Calu3 (cell line): ENCODE data around the gene ADCY5. TPM values are rescaled to one million over a fixed set of nuclear protein-coding genes. Genes with fewer than 3 reads are reported as not detected.
A peak's percentile ranks its signal among the peaks of the same experiment; 100 is the strongest.

Experiments
- BruUV-seq: library from RNA; stranded (reverse); fragments of 400-500 nt; replicated peaks from 2 replicates; lab custom pipeline; 2021; lab: Mats Ljungman, UMichigan
- CTCF ChIA-PET: fragments of 300-600 bp; sonication (Branson Sonifier 250); formaldehyde crosslinking; loops from one replicate; lab custom pipeline; 2022; ENCODE audit warnings: antibody characterized with exemption; lab: Charles Lee
- DNase-seq: peaks from one replicate; pipeline ENCODE4 v3.0.0; 2022
- H3K27ac Mint-ChIP-seq: one replicate; pipeline ENCODE4 v1.8.0; 2022; ENCODE audit warnings: mixed read lengths; ENCODE audit not compliant: unreplicated experiment
- H3K27me3 Mint-ChIP-seq: one replicate; pipeline ENCODE4 v1.8.0; 2022; ENCODE audit warnings: mixed read lengths; ENCODE audit not compliant: unreplicated experiment
- H3K36me3 Mint-ChIP-seq: one replicate; pipeline ENCODE4 v1.8.0; 2022; ENCODE audit warnings: mild to moderate bottlenecking, moderate library complexity, mixed read lengths; ENCODE audit not compliant: insufficient read depth, unreplicated experiment
- H3K4me1 Mint-ChIP-seq: one replicate; pipeline ENCODE4 v1.8.0; 2022; ENCODE audit warnings: mild to moderate bottlenecking, low read depth, mixed read lengths; ENCODE audit not compliant: unreplicated experiment
- H3K4me3 Mint-ChIP-seq: one replicate; pipeline ENCODE4 v1.8.0; 2022; ENCODE audit warnings: mild to moderate bottlenecking, low read depth, moderate library complexity, mixed read lengths; ENCODE audit not compliant: unreplicated experiment
- H3K9me3 Mint-ChIP-seq: one replicate; pipeline ENCODE4 v1.8.0; 2022; ENCODE audit warnings: low read depth, mixed read lengths; ENCODE audit not compliant: unreplicated experiment
- intact Hi-C: fragments of 100-400 bp; cut with micrococcal nuclease; formaldehyde crosslinking; loops from one replicate; pipeline ENCODE4 v1.10.0; 2022; ENCODE audit not compliant: unreplicated experiment
- total RNA-seq: library from RNA; stranded (reverse); gene quantifications from 2 replicates; pipeline ENCODE4 v1.2.3, GENCODE V29; 2022
- TF ChIP-seq, protein P1 (sequence below): fragments of 200-600 bp; IDR thresholded peaks from one replicate; pipeline ENCODE4 v1.8.0; 2022; ENCODE audit warnings: antibody characterized with exemption; ENCODE audit not compliant: unreplicated experiment

ADCY5 gene
- total RNA-seq, 1 experiment from 2014 or later, result 2.5 TPM

DNA sequence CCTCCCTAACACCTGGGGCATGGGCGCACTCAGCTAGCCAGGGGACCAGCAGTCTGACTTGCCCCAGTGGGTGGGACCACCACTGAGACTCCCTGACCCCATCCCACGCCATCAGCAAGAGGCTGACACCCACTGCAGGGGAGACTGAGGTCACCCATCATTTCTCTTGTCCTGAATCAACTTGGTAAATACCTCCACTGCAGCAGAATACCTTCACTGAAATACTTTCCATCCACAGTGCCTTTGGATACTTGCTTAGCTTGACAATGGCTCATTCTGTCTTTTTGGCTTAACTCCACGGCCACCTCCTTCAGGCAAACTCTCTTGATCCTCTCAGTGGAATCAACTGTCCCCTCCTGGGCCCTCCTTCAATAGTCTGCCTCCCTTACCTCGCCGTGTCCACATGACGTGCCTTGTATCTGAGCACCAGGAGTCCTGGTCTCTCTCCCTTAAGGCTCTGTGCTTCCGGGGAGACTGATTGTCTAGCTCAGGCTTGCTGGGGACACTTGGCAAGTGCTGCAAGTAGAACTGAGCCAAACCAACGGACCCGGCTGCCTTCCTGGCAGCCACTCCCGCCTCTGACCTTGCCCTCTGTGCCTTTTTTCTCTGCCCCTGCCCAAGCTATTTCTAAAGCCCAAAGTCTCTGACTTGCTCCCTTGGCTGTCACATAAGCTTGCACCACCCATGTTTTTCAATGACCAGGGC lies 119.1 kb downstream of the ADCY5 start:
- no peak overlapping the region for H3K27ac Mint-ChIP-seq
- no peak overlapping the region for H3K4me3 Mint-ChIP-seq
- TF ChIP-seq, protein P1, sequence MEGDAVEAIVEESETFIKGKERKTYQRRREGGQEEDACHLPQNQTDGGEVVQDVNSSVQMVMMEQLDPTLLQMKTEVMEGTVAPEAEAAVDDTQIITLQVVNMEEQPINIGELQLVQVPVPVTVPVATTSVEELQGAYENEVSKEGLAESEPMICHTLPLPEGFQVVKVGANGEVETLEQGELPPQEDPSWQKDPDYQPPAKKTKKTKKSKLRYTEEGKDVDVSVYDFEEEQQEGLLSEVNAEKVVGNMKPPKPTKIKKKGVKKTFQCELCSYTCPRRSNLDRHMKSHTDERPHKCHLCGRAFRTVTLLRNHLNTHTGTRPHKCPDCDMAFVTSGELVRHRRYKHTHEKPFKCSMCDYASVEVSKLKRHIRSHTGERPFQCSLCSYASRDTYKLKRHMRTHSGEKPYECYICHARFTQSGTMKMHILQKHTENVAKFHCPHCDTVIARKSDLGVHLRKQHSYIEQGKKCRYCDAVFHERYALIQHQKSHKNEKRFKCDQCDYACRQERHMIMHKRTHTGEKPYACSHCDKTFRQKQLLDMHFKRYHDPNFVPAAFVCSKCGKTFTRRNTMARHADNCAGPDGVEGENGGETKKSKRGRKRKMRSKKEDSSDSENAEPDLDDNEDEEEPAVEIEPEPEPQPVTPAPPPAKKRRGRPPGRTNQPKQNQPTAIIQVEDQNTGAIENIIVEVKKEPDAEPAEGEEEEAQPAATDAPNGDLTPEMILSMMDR, result no peak
- CTCF ChIA-PET, result interaction anchor here (1.6 kb wide), 1 partner anchor 159 kb away, joined by 14 read pairs; no protein-coding TSS in a partner anchor
- no peaks in the 10 kb centered on the region for H3K4me1 Mint-ChIP-seq
- intact Hi-C loops, result loop anchor here (1.0 to 5.0 kb wide), 2 partner anchors 160 to 223 kb away; no protein-coding TSS in a partner anchor
- H3K9me3 Mint-ChIP-seq, result no peaks in the 10 kb centered on the region
- no peaks in the 10 kb centered on the region for H3K36me3 Mint-ChIP-seq
- H3K27me3 Mint-ChIP-seq, result peaks cover 46% of the 10 kb centered on the region
- BruUV-seq, result no TSS peak
- DNase-seq, result no peak

DNA sequence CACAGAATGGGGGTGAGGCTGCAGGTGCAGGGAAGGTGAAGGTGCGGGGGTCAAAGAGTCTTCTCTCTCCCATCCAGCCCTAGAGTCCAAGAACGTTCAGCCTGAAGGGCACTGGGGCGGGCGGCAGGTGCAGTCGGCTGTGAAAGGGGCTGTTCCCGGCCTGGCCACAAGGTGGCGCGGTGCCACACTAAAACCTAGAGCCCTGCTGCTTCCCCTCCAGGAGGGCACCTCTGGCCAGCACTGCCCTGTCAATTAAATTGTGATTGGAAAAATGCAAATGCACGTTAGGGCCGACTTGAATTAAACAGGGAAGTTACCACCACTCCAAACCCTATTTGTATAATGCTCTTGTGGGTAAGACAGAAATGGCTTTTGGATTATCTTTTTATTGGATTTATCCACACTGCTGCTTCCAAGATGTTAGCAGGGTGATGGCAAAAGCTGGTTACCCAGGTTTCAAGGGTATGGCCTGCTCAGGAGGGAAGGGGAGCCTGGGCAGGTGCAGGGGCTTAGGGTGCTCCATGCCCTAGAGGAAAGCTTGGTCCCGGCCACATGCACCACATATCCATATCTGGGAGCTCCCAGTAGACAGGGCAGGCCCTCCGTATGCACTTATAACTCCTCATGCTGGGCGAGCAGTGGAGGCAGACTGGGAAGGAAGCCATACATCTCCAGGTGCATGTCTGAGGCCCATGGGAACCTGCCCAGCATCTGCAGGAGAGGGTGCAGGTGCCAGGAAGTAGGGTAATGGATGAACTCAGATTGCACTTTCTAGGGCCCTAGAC lies 119.8 kb downstream of the ADCY5 start:
- H3K9me3 Mint-ChIP-seq, result no peaks in the 10 kb centered on the region
- TF ChIP-seq, protein P1, result peak; percentile 83
- no peaks in the 10 kb centered on the region for H3K4me1 Mint-ChIP-seq
- H3K4me3 Mint-ChIP-seq, result no peak overlapping the region
- no peaks in the 10 kb centered on the region for H3K36me3 Mint-ChIP-seq
- CTCF ChIA-PET, result interaction anchor here (1.6 kb wide), 1 partner anchor 160 kb away, joined by 14 read pairs; no protein-coding TSS in a partner anchor
- DNase-seq, result peak; percentile 85
- intact Hi-C loops, result loop anchor here (1.0 to 5.0 kb wide), 2 partner anchors 160 to 223 kb away; no protein-coding TSS in a partner anchor
- no peak overlapping the region for H3K27ac Mint-ChIP-seq
- peaks cover 53% of the 10 kb centered on the region for H3K27me3 Mint-ChIP-seq
- no TSS peak for BruUV-seq

DNA sequence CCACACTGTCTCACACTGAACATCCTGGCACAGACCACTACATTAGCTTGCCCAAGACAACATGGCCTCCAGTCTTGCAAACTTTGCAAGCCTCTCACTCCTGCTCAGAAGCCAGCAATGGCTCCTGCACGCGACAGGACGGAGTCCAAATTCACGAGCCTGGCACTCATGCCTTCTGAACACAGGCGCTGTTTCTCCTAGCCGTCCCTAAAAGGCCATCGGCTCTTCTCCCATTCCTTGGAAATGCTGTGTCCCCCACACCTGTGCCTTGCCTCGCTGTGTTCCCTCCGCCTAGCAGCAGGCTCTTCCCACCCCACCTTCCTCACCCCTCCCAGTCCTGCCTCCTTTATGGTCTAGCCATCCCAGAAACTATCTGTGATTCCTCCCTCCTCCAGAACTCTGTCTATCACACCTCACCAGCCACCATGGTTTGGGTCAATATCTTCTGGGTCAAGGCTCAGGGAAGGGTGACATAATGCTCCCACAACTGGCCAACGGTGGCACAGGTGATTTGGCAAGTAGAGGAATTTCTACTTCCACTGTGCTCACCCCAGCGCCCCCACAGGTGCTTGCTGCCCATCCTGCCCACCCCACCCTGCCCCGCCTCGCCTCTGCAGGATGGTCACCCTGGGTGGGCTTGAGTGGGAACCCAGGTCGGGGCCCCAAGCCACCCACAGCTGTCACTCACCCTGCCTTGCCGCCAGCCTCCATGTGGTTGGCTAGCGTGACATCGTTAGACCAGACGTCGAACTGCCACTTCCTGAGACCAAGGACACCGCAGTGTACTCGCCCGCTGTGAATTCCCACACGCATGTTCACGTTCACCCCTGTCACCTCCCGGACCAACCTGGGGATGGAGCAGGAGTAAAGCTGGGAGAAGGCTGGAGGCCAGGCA lies 120.7 kb downstream of the ADCY5 start:
- H3K27me3 Mint-ChIP-seq, result peaks cover 62% of the 10 kb centered on the region
- H3K4me1 Mint-ChIP-seq, result no peaks in the 10 kb centered on the region
- DNase-seq, result no peak
- CTCF ChIA-PET, result interaction anchor here (1.6 kb wide), 1 partner anchor 161 kb away, joined by 14 read pairs; no protein-coding TSS in a partner anchor
- H3K4me3 Mint-ChIP-seq, result no peak overlapping the region
- TF ChIP-seq, protein P1, result no peak
- no peak overlapping the region for H3K27ac Mint-ChIP-seq
- no peaks in the 10 kb centered on the region for H3K36me3 Mint-ChIP-seq
- H3K9me3 Mint-ChIP-seq, result no peaks in the 10 kb centered on the region
- intact Hi-C loops, result loop anchor here (5.0 kb wide), 1 partner anchor 224 kb away; no protein-coding TSS in a partner anchor
- no TSS peak for BruUV-seq

DNA sequence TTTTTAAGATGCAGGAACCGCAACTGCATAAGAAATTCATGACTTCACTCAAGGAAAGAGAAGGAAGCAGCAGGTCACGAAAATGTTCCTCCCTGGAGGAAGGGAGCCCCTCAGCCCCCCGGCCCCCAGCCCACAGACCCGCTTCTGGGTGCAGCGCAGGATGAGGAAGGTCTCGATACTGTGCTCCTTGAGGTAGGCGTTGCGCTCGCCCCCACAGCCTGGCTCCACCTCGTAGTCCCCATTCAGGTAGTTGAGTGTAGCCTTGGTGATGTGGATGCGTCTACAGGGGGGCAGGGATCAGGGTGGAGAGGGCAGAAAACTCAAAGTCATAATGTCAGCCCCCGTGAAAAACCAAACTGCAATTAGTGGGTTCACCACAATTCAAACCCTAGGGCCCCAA lies 121.4 kb downstream of the ADCY5 start:
- no TSS peak for BruUV-seq
- TF ChIP-seq, protein P1, result no peak
- Mint-ChIP-seq H3K9me3 (no peaks in the 10 kb centered on the region), H3K27ac (no peak overlapping the region), H3K4me1 (no peaks in the 10 kb centered on the region), H3K4me3 (no peak overlapping the region), H3K36me3 (no peaks in the 10 kb centered on the region), H3K27me3 (peaks cover 69% of the 10 kb centered on the region)
- CTCF ChIA-PET, result no interaction called here
- DNase-seq, result no peak
- intact Hi-C loops, result loop anchor here (5.0 kb wide), 1 partner anchor 225 kb away; no protein-coding TSS in a partner anchor
